ENCODE data around the gene ELK4.

The ELK4 gene, protein sequence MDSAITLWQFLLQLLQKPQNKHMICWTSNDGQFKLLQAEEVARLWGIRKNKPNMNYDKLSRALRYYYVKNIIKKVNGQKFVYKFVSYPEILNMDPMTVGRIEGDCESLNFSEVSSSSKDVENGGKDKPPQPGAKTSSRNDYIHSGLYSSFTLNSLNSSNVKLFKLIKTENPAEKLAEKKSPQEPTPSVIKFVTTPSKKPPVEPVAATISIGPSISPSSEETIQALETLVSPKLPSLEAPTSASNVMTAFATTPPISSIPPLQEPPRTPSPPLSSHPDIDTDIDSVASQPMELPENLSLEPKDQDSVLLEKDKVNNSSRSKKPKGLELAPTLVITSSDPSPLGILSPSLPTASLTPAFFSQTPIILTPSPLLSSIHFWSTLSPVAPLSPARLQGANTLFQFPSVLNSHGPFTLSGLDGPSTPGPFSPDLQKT

DNA sequence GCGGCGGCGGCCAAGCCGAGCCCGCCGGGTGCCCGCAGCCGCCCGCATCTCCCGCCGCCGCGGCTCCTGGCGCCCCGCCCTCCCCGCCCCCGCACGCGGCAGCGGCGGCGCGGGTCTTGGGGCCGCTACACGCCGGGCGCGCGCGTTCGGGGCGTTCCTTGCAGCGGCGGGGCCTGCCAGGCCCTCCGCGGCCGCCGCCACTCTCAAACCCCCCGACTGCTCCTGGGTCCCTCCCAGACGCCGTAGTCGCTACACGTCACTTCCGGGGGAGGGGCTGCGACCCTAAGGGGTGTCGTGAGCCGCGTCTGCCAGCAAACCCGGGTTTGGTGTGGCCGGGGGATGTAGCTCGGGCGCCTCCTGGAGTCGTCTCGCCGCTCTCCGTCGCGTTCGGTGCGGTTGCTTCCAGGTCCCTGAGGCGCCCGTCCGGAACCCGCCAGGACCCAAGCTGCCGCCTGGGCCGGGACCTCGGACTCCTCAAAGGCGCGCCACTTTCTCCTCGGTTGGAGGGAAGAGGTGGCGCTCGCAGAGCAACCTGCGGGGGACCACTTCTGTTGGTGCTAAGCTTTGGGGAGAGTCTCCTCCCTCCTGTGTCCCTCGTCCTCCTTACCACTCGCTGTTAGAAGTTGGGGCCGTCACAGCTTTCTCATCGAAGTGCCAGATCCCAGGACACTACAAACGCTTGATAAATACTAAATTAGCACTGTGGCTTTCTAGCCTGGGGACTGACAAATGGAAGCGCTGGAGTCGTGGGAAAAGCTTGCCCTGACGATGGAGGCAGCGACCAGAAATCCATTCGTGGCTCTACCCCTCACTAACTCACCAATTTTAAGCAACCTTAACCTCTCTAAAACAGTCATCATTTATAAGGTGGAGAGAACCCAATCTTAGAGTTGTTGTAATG, at the start of gene ELK4:
Gene ELK4 (minus strand): TSS at position 244 of the 901 bp plus-strand sequence. CDS start 8,129 bp downstream, outside the sequence.
- peak; percentile 99 for DNase-seq

DNA sequence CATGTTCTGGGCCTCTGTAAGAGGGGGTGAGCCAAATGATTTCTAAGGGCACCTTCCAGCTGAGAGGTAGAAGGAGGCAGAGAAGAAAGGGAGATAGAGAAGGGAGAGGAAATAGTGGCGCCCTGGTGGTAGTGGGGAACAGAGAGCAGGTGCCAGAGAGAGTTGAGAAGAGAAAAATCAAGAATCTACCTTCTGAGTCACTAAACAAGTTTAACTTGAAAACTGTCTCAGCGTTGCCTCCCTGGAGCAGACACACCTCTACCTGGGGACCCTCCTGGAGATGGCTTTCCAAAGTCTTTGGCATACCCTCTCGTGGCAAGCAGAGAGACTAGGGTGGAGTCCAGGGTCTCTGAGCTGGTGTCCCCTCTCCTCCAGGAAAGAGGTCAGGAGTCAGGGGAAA, 49.6 kb upstream of the ELK4 start:
- DNase-seq = no peak

DNA sequence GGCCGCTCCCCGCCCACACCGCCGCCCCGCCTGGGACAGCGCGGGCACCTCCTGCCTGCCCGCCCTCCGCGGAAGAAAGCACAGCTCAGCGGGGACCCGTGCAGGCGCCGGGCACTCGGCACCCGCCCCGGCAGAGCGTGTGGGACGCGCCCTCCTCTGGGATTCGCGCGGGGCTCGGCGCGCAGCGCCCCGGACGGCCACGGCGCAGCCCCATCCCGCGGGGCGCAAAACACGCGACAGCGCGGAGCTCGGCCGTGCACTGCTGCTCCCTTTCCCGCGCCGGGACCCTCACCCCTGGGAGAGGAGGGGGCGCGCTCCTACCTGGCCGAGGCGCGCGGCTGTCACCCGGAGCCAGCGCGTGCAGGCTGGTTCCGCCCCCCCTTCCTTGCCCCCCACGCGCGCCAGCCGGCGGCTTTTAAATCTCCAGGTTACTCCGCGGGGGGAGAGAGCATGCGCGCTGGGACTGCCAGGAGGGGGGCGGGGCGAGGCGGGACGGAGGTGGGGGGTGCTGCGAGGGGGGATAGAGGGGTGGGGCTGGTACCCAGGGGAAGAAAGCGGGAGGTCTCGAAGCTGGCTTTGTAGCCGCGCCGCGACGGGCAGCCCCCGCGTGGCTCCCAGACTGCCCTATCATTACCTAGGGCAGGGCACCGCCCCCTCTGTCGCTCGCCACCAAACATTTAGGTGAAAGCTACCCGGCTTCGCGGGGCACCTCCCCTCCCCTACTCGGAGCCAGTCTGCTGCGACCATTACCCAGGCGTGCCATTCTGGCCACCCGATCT, 48.5 kb upstream of the ELK4 start, which contains the start of gene SLC45A3:
Gene SLC45A3 (minus strand): TSS at position 437 of the 779 bp plus-strand sequence. CDS start 15,853 bp downstream, outside the sequence.
- peak; percentile 39 for DNase-seq

DNA sequence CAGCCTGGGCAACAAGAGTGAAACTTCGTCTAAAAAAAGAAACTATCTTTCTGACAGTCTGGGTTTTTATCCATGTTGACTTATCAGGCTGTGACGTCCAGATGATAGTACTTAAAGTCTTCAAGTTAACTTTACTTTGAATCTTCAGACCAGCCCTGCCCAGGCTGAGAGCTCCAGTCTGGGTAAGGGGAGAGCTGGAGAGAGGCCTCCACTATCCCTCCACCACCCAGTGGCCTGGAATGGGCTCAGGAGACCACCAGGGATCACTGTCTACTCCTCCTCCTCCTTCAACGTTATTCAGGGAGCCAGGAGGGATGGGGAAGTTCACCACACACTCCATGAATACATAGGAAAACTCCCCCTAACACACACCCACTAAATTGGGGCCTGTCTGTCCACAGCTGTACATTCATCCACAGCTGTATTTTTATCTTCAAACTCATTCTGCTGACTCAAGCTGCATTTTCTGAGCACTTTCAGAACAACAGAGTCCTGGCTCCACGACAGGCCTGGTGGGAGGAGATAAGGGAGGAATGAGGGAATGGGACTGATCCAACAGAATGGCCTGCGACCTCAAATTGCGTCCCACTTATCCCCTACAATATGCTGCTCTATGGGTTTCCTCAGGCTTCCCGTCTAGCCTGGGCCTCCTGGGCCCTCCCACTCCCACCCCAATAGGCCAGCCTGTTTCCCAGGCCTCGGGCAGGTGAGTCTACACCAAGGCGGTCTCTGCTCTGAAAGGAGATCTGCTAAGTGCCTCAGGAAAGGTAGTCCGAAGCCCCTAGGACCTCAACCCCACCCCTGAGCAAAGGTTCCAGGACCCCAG, 46.7 kb upstream of the ELK4 start:
- DNase-seq = no peak

DNA sequence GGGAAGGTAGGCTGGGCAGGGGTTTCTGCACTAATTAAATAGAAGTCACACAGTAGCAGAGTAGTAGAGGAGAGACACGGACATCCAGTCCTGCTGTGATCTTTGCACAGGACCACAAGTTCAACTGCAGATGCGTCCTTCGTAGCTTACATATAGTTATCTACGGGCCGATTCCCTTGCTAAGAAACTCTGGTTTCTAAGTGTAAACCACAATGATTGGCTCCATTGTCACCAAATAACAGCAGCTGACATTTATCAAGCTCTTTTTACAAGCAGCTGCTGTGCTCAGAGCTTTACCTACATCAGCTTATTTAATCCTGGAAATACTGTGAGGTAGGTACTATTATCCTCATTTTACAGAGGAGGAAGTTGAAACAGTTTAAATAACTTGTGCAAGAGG, 45.4 kb upstream of the ELK4 start:
- DNase-seq = no peak

DNA sequence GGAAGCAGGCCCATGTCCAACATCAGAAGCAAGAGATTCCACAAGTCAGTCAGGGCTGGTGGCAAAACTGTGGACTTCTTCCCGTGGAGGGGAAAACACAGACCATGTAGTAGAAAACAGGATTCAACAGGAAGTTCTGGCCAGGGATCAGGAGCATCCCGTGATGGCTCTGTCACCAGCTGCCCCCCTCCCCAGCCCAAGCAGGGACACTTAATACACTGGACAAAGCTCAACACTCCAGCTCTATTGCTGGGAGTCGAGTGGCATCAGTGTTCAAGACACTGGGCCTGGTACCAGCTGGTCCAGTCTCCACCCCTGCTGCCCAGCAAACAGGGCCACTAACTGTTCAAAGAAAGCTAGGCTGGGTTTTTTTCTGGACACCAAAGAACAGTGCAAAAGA, 44.8 kb upstream of the ELK4 start:
- DNase-seq = no peak

DNA sequence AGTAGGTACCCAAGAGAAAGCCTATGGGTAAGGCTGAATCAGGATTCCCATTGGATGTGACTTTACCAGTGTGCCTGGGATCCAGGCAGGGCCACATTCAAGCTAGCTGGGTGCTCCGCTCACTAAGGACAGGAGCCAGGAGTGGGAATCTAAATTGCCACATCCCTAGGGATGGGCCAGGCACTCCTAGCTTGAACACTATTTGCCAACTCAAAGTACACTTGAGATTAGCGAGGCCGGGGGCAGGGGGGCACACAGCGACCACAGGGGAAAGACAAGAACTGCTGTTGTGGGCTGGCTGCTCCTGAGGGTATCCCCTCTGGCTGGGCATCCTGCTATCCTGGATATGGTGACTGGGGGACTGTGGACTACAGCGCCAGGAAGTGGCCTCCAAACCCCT, 44.2 kb upstream of the ELK4 start:
- no peak for DNase-seq

DNA sequence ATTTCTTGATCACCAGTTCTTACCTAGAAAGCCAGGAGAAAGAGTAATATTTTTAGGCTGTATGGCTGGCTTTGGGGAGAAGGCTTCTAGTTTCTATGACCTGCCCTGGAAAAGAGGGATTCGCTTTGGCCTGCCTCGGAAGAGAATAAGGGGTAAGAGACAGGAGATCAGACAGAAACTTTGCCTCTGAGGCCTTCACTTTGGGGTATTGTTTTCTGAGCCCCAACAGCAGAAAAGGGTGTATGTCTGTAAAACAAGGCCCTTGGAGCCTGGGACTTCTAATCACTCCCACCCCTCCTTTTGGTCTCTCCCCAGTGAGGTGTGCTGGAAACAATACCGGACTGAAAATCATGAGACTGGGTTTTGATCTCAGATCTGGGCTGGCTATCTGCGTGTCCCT, 43.4 kb upstream of the ELK4 start:
- DNase-seq = no peak

DNA sequence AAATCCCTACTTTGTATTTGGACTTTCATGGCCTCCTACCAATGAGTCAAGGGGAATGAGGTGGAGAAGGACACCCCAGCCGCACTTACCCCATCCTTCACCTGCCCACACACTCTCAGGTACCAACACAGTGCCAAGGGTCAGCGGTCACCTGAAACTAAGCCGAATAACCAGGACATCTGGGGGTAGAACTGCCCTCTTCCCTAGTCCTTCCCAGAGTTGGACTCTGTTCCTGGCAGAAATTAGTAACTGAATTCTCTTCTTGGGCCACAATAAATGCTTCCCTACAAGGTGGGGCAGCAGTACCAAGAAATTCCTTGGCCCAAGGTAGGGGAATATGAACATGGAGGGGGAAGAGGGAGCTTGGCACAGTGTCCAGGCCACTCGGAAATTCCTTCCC, 41.2 kb upstream of the ELK4 start:
- DNase-seq = no peak

DNA sequence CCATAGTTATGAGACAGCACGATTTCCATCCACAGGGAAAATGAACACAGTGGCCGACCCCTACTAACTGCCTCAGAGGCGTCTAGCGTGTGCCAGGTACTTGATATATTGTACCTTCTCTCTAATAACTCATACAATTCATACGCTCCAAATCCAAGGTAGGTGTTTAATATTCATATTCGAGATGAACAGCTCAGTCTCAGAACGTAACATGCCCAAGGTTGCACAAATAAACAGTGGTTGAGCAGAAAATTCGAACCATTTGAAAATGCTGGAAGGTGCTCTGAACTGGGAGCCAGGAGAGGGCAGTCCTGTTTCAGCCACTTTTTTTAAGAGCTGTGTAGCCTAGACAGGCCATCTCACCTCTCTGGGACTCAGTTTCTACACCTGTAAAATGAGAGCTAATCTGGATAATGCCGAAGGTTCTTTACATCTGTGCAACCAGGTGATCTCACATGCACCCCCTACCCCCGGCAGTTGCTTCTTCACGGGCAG, 40.6 kb upstream of the ELK4 start:
- no peak for DNase-seq

DNA sequence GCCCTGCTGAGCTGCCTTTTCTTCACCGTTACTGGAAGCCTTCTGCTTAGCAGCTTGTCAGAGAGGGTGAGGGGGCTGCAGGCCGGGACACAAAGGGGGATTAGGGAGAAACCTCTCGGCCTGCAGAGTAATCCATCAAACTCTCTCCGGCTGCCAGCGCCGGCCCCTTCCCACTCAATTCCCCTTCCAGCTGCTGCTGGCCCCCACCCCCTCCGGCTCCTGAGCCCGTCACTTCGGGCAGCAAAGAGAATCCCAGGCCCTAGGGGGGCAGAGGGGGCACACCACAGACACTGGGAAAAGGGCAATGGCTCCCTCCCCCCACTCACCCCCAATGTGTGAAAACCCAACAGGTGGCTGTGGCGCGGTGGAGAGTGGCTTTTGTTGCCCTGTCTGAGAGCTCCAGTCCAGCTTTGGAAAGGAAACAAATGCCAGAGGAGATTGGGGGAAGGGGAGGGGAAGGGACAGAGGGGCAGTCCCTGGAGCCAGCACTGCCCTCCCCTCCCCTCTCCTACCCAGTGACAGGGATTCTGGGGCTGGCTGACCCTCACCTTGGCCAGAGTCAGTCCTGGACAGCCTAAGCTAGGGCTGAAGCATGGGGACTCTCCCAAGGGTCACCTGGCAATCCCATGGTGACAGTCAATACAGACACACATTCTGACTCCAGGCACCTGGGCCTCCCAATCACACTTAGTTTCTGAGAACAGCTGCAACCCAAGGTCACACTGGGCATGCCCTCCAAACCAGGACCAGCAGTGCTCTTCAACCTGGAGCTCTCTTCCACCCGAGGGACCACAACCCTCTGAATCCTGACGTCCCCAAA, 39.0 kb upstream of the ELK4 start:
- DNase-seq = no peak

DNA sequence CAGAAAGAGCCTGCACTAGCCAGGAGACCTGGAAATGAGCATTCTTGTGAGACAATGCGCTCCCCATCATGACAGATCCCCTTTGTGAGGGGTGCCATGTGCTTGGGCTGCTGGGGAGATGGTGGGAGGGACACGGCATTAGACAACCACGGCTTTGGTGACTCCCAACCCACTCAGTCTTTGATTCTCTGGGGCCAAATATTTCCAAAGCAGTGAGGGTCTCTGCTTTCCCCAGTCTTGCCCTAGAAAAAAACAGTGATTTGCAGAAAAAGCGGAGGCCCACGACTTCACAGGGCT, 38.3 kb upstream of the ELK4 start:
- no peak for DNase-seq

DNA sequence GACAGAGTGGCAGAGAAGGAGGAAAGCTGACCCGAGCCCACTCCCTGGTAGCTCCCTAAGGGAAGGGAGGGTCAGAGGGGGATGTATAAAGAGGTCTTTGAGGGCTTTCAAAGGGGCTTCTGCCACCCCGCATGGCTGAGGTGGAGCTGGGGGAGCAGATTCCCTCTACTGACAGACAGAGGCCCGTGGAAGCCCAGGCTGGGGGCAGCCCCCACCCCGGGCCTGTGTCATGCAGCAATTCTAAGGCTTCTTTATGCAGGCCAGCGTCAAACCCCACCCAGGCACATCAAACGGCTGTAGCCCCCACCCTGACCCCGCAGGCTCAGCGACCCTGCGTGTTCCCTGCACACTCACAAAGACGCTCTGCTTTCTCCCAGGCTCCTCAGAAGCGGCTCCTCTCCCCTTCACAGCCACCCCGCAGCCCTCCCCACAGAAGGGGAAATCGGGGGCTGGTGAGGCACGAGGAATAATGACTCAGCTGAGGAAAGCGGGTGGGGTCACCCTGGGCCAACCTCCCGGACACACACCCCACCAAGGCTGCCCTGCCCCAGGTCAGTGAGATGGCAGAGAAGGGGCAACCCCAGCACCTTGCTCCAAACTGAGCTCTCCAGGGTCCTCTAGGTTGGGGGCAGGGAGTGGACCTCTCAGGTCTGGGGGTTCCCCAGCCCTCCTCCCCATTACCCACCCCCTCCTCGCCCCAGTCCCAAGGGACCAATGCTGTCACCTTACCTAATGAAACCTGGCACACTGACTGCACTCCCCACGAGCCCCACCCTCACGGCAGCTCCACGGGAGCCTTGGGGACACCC, 37.7 kb upstream of the ELK4 start:
- DNase-seq = no peak

DNA sequence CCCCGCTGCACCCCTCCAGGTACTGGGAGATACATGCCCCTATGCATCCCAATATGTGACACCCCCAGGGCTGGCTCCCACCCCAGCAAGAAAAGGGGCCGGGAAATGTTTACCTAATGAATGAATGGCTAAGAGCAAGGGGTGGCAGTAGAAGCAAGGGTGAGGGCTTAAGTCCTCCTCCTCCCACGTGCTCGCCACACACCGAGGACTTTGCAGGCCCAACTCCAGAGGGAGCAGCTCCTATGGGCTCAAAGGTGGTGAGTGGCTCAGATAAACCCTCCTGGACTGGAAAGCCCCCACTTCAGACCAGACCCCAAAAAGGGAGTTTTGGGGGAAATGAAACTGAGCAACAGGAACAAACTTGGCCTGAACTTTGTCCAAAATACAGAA, 37.1 kb upstream of the ELK4 start:
- no peak for DNase-seq

DNA sequence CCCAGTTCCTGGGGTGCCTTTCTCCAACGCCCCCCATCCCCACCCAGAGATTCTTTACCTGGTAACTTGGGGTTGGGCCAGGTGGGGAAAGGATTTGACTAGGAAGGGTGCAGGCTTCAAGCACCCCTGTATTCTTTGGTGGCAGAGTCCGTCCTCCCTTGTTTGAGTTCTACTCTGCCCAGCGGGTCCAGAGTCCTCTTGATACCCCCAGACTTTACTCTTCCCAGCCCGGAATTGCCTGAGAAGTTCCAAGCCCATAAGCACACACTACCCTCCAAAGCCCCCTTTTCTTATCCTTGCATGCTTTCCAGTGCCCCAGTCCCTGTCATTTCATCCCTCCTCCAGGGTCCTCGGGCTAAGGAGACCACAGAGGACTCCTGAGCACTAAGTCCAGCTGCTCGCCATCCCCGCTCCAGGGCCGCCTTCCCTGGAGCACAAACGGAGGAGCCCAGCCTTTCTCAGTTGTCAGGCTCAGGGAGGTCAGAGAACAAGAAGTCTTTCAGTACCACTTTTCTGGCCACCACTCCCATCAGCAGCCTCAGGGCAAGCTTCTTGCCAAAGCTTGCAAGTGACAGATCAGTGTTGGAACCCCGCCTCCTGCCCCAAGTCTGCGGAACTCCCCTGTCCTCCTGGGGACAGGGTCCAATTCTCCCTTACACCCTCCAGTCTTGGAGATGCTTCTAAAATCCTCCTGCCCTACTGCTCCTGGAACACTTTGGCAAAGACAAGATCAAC, 36.3 kb upstream of the ELK4 start:
- DNase-seq = no peak

DNA sequence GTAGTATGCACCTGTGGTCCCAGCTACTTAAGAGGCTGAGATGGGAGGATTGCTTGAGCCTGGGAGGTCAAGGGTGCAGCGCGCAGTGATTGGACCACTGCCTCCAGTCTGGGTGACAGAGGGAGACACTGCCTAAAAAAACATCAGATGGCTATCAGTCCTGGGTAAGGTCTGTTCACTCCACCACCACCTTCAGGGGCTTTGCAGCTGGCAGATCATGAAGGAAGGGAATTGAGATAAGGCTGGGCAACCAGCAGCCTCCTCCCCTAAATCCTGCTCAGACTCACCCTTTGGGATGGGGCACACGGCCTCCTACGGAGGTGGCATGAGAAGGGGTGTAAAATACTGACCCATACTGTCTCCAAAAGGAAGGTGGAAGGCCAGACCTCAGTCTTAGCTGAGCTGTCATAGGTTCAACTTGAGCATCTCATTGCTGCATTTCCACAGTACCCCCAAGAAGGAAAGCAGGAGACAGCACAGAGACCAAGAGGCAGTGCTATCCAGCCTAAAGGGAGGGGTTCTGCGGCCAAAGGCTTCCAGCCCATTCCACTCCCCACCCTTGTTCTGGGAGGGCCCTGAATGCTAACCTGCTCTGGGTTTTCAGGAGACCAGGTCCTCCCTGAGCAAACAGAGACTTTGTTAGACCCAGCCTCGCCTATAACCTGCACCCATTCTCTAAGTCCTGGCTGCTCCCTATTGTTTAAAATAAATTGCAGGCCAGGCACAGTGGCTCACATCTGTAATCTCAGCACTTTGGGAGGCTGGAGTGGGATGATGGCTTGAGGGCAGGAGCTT, 34.8 kb upstream of the ELK4 start:
- DNase-seq = no peak

DNA sequence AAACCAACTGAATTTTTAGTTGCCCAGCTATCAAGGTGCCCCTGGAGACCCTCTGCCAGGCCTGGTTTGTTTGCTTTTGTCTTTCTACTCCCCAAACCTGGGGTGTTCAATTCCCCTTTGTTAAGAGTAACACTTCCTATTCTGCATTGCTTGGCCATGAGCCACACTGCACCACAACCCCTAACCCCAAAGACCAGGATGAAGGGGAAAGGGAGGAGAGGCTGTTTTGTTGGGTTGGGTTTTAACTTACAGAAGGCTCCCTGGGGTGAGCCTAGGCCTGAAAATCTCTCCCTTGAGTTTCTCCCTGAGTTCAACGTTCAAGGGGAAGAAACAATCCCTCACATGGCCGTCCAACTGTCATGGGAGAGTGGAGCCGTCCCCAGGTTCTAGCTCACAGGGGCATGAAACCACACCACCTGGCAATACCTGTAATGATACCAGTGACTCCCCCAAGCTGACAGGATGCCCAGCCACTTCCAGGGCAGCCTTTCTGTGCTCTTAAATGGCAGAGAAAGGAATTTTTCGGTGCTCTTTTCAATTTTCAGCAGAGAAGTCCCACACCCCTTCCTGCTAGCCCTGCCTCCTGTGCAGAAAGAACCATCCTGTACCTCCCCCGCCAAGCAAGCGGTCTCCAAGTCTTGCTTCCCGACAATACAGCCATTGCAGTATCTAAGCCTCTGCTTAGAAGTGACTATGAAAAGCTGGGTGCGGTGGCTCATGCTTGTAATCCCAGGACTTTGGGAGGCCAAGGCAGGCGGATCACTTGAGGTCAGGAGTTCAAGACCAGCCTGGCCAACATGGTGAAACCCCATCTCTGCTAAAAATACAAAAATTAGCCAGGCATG, 33.6 kb upstream of the ELK4 start:
- DNase-seq = no peak
